Measurements from ENCODE around the gene SMPD3.

SMPD3 gene

DNA sequence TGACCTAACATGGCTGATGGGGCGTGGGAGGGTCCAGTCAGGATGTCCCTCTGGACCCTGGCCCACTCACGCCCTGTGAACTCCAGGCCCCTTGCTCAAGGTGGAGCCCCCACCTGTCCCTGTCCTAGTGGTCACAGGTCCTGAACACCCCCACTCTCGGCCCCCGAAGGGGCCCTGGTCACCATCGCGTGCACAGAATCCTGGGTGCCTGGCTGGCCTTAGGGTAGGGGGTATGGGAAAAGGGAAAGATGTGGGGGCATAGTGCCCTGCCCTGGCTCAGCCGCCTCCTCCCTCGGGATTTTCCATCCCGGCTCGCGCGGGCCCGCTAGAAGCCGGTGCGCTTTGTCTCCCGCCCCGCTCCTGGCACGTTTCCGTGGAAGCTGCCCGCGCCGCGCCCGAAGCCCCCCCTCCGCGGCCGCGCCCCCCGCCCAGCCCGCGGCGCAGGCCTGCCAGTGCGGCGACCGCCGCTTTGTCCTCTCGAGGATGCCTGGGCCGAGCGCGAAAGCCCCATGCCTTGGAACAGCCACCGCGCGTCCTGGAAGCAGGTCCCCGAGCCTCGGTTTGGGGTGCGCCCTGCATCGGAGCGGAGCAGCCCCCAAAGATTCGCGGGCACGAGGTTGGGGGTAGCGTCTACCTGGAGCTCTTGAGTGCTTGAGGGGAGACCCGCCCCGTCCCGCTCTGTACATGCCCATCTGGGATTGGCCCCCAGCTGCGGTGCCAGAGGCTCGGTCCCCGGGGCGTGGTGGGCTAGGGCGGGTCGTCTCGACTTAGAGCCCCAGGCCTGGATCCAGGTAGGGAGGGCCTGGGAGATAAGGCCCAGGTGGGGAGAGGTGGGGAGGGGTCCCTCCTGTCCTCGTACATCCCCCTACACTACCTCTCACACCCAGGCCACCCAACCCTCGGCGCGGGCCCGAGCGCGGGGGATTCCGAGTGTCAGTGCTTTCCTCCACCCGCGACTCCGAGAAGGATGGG is 1.3 kb downstream of the SMPD3 start:
- no peak overlapping the region for H2AFZ ChIP-seq (ENCODE audit: low read depth, low read length)
- no peaks in the 10 kb centered on the region for H3K27me3 ChIP-seq (ENCODE audit: low read depth, low read length)
- peaks cover 11% of the 10 kb centered on the region; the same call in 1 of the 2 replicates for H3K4me1 ChIP-seq (ENCODE audit: low read length)
- H3K79me2 ChIP-seq (ENCODE audit: low read length): no peaks in the 10 kb centered on the region
- H3K27ac ChIP-seq (ENCODE audit: low read length): no peak overlapping the region
- H4K20me1 ChIP-seq (ENCODE audit: insufficient read depth, low read length): peaks cover 4% of the 10 kb centered on the region; the same call in 1 of the 2 replicates
- H3K9ac ChIP-seq (ENCODE audit: low read length): no peak overlapping the region
- TF ChIP-seq, protein P1, sequence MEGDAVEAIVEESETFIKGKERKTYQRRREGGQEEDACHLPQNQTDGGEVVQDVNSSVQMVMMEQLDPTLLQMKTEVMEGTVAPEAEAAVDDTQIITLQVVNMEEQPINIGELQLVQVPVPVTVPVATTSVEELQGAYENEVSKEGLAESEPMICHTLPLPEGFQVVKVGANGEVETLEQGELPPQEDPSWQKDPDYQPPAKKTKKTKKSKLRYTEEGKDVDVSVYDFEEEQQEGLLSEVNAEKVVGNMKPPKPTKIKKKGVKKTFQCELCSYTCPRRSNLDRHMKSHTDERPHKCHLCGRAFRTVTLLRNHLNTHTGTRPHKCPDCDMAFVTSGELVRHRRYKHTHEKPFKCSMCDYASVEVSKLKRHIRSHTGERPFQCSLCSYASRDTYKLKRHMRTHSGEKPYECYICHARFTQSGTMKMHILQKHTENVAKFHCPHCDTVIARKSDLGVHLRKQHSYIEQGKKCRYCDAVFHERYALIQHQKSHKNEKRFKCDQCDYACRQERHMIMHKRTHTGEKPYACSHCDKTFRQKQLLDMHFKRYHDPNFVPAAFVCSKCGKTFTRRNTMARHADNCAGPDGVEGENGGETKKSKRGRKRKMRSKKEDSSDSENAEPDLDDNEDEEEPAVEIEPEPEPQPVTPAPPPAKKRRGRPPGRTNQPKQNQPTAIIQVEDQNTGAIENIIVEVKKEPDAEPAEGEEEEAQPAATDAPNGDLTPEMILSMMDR (IDR thresholded peaks at IDR 0.05; ENCODE audit: low read depth, low read length): no peak
- no peak for TF ChIP-seq EZH2phosphoT487 (IDR thresholded peaks at IDR 0.05; ENCODE audit: low read depth)
- H3K4me3 ChIP-seq (ENCODE audit: low read length): peak overlapping the region; percentile 87
- no peaks in the 10 kb centered on the region for H3K36me3 ChIP-seq (replicated peaks; ENCODE audit: low read depth, low read length)
- no peaks in the 10 kb centered on the region for H3K9me3 ChIP-seq (ENCODE audit: insufficient read depth, low read length)
- peak overlapping the region; percentile 92 for H3K4me2 ChIP-seq (ENCODE audit: low read length)

DNA sequence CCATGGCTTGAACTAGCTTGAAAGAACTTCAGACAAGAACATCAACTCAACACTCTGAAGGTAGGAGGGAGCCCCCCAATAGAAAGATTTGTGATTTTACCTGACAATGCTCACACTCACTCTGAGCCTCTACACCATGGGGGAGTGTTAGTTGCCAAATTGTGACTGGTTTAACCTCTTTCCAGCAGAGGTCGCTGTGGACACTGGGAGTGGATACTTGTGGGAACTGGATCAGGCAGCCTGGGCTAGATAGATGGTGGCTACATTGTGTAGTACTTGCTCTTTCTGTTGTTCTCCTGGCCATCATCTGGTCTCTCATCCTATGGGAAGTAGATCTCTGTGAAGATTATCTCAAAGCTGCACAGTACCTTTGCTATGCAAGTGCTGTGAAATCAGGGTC is 2.9 kb downstream of the SMPD3 start:
- Histone ChIP-seq H3K27ac (ENCODE audit: low read length) (no peak overlapping the region), H3K4me1 (ENCODE audit: low read length) (peaks cover 11% of the 10 kb centered on the region; the same call in 1 of the 2 replicates)

DNA sequence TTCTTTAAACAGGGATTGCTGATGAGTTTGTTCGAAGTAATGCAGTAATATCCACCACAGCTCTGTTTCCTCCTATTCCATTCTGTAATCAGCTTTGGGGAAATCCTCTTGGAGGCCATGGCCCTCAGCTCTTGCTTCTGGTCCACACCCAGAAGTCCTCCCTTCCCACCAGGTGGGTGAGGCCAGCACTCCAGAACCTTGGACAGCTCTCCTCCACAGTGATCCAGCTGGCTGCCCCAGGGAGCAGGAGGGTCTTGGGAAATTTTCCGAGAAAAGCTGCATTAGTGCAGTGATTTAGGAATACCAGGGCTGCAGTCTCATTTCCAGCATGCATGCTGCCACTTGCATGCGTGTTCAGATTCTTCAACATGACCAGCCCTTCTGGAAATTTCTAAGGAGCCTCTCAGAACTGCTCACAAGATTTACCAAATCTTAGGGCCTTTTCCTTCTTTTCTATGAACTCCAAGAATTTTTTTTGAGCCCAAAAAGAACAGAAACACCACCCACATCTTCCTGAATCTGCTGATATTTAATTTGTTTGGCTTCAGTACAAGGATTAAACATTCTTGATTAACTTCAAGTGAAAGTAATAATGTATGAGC is 4.2 kb downstream of the SMPD3 start:
- Histone ChIP-seq H4K20me1 (ENCODE audit: insufficient read depth, low read length) (peaks cover 4% of the 10 kb centered on the region; the same call in 1 of the 2 replicates), H3K79me2 (ENCODE audit: low read length) (no peaks in the 10 kb centered on the region), H3K27me3 (ENCODE audit: low read depth, low read length) (peaks cover 13% of the 10 kb centered on the region; the same call in 1 of the 2 replicates), H3K27ac (ENCODE audit: low read length) (no peak overlapping the region), H3K4me2 (ENCODE audit: low read length) (no peak overlapping the region), H3K4me3 (ENCODE audit: low read length) (no peak overlapping the region), H3K4me1 (ENCODE audit: low read length) (peaks cover 8% of the 10 kb centered on the region; the same call in 1 of the 2 replicates), H3K36me3 (replicated peaks; ENCODE audit: low read depth, low read length) (no peaks in the 10 kb centered on the region), H2AFZ (ENCODE audit: low read depth, low read length) (no peak overlapping the region), H3K9me3 (ENCODE audit: insufficient read depth, low read length) (no peaks in the 10 kb centered on the region), H3K9ac (ENCODE audit: low read length) (no peak overlapping the region)
- no peak for TF ChIP-seq EZH2phosphoT487 (IDR thresholded peaks at IDR 0.05; ENCODE audit: low read depth)
- TF ChIP-seq, protein P1 (IDR thresholded peaks at IDR 0.05; ENCODE audit: low read depth, low read length): no peak

More for the DNA sequence above, 2.9 kb downstream of the SMPD3 start:
- Histone ChIP-seq H2AFZ (ENCODE audit: low read depth, low read length) (no peak overlapping the region), H3K79me2 (ENCODE audit: low read length) (no peaks in the 10 kb centered on the region), H3K9ac (ENCODE audit: low read length) (no peak overlapping the region), H3K4me2 (ENCODE audit: low read length) (no peak overlapping the region), H3K27me3 (ENCODE audit: low read depth, low read length) (peaks cover 7% of the 10 kb centered on the region; the same call in 1 of the 2 replicates), H3K36me3 (replicated peaks; ENCODE audit: low read depth, low read length) (no peaks in the 10 kb centered on the region), H3K9me3 (ENCODE audit: insufficient read depth, low read length) (no peaks in the 10 kb centered on the region), H3K4me3 (ENCODE audit: low read length) (no peak overlapping the region), H4K20me1 (ENCODE audit: insufficient read depth, low read length) (peaks cover 4% of the 10 kb centered on the region; the same call in 1 of the 2 replicates)
- TF ChIP-seq, protein P1 (IDR thresholded peaks at IDR 0.05; ENCODE audit: low read depth, low read length): peak; percentile 94
- TF ChIP-seq EZH2phosphoT487 (IDR thresholded peaks at IDR 0.05; ENCODE audit: low read depth): no peak

DNA sequence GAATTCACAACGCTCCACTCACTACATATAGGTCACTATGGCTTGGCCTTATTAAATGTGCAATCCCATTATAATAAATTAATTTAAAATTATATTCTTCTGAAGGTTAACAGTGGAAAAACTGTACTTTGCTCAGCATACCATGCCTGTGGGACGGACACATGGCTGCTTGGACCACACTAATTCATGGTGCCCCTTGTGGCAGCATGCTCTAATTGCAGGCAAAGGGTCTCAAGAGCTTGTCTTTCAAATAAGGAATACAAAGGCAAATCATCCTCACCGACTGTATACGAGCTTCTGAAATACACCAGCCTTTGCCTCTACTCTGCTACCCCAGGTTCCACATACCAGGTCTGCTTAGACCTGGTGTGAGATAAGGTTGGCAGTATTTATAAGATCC is 11.7 kb downstream of the SMPD3 start:
- no peaks in the 10 kb centered on the region for H3K4me1 ChIP-seq (ENCODE audit: low read length)
- H3K27ac ChIP-seq (ENCODE audit: low read length): no peak overlapping the region
- no peak overlapping the region for H3K4me3 ChIP-seq (ENCODE audit: low read length)
- TF ChIP-seq, protein P1 (IDR thresholded peaks at IDR 0.05; ENCODE audit: low read depth, low read length): peak; percentile 30
- no peak for TF ChIP-seq EZH2phosphoT487 (IDR thresholded peaks at IDR 0.05; ENCODE audit: low read depth)
- peaks cover 18% of the 10 kb centered on the region; the same call in 1 of the 2 replicates for H3K27me3 ChIP-seq (ENCODE audit: low read depth, low read length)
- H3K9ac ChIP-seq (ENCODE audit: low read length): no peak overlapping the region
- no peaks in the 10 kb centered on the region for H3K79me2 ChIP-seq (ENCODE audit: low read length)
- H2AFZ ChIP-seq (ENCODE audit: low read depth, low read length): no peak overlapping the region
- H3K36me3 ChIP-seq (replicated peaks; ENCODE audit: low read depth, low read length): peaks cover 13% of the 10 kb centered on the region
- no peak overlapping the region for H3K4me2 ChIP-seq (ENCODE audit: low read length)
- 0 out of 2 replicates have a peak, but pooled peaks cover 5% of the 10 kb centered on the region for H3K9me3 ChIP-seq (ENCODE audit: insufficient read depth, low read length)
- no peaks in the 10 kb centered on the region for H4K20me1 ChIP-seq (ENCODE audit: insufficient read depth, low read length)
